Measurements from ENCODE around the gene ARID1B. TPM values are rescaled to one million over a fixed set of nuclear protein-coding genes. Genes with fewer than 3 reads are reported as not detected.

The ARID1B gene
- total and polyA plus RNA-seq, 11 donors = 15.3 to 76.1 (median 40.7) TPM

- H3K27me3 ChIP-seq = no peaks in the 10 kb centered on the region
- H3K27ac ChIP-seq = no peak overlapping the region
- WGBS, 4 donors = 95 to 97% (median 96%) methylated on average over 5 of the region's 5 CpGs
- H3K36me3 ChIP-seq = peaks cover 0 to 27% (median 6%) of the 10 kb centered on the region in 9 donors
- no peak for DNase-seq
- TF ChIP-seq CTCF (IDR thresholded peaks at IDR 0.05) (no peak), POLR2A (IDR thresholded peaks at IDR 0.05) (no peak)
- peaks cover 0 to 33% (median 17%) of the 10 kb centered on the region in 12 donors for H3K4me1 ChIP-seq
- H3K9me3 ChIP-seq = no peaks in the 10 kb centered on the region
- H3K4me3 ChIP-seq = no peak overlapping the region
- no peak for ATAC-seq
- intact Hi-C loops (cut with DNase I) = no loop called here
Observed at GRCh38 chr6:157110607-157111006, 333.4 kb downstream of the ARID1B start.

GRCh38 chr6:157113389-157113788, 336.2 kb downstream of the ARID1B start:
- ATAC-seq = no peak

GRCh38 chr6:157116426-157116825, 339.2 kb downstream of the ARID1B start:
- H3K36me3 ChIP-seq = peaks cover 0 to 15% (median under 1%) of the 10 kb centered on the region in 9 donors
- DNase-seq (no peak), ATAC-seq (no peak)
- TF ChIP-seq CTCF (IDR thresholded peaks at IDR 0.05) = no peak
- TF ChIP-seq POLR2A (IDR thresholded peaks at IDR 0.05) = no peak
- WGBS, 4 donors = 58 to 69% (median 61%) methylated on average over 3 of the region's 3 CpGs
- no peaks in the 10 kb centered on the region for H3K9me3 ChIP-seq
- no peak overlapping the region for H3K27ac ChIP-seq
- H3K27me3 ChIP-seq = no peaks in the 10 kb centered on the region
- no peak overlapping the region for H3K4me3 ChIP-seq
- intact Hi-C loops (cut with DNase I) = no loop called here
- H3K4me1 ChIP-seq = peaks cover 0 to 11% (median 4%) of the 10 kb centered on the region in 12 donors

More at GRCh38 chr6:157113389-157113788, 336.2 kb downstream of the ARID1B start:
- Histone ChIP-seq H3K27ac (no peak overlapping the region), H3K27me3 (no peaks in the 10 kb centered on the region), H3K9me3 (no peaks in the 10 kb centered on the region), H3K4me1 (peaks cover 0 to 18% (median 9%) of the 10 kb centered on the region in 12 donors), H3K36me3 (peaks cover 0 to 27% (median 6%) of the 10 kb centered on the region in 9 donors), H3K4me3 (no peak overlapping the region)
- WGBS, 4 donors = 94 to 99% (median 98%) methylated on average over 4 of the region's 4 CpGs
- no peak for TF ChIP-seq POLR2A (IDR thresholded peaks at IDR 0.05)
- no peak for TF ChIP-seq CTCF (IDR thresholded peaks at IDR 0.05)
- DNase-seq = no peak
- intact Hi-C loops (cut with DNase I) = no loop called here

- H3K4me3 ChIP-seq = no peak overlapping the region
- H3K27me3 ChIP-seq = no peaks in the 10 kb centered on the region
- peaks cover 0 to 15% (median 0%) of the 10 kb centered on the region in 9 donors for H3K36me3 ChIP-seq
- H3K27ac ChIP-seq = no peak overlapping the region
- 82 to 87% (median 84%) methylated on average over 6 of the region's 6 CpGs for WGBS, 4 donors
- peak in 1 of 4 donors; percentile 25 for ATAC-seq
- intact Hi-C loops (cut with DNase I) = no loop called here
- DNase-seq = no peak
- TF ChIP-seq CTCF (IDR thresholded peaks at IDR 0.05) = no peak
- TF ChIP-seq POLR2A (IDR thresholded peaks at IDR 0.05) = no peak
- peaks cover 0 to 19% (median 11%) of the 10 kb centered on the region in 12 donors for H3K4me1 ChIP-seq
- no peaks in the 10 kb centered on the region for H3K9me3 ChIP-seq
Observed at GRCh38 chr6:157117431-157118095, 340.4 kb downstream of the ARID1B start.
